Measurements from ENCODE around the gene SYT5. TPM values are rescaled to one million over a fixed set of nuclear protein-coding genes. Genes with fewer than 3 reads are reported as not detected.
"Not testable (repeated sequence)": the region's sequence is repeated elsewhere in the genome, so short reads cannot be mapped to it uniquely, and the experiment has no call there.

Gene SYT5
- total and polyA plus RNA-seq, 3 experiments from 2014 or later: 0.37 TPM; not detected in 2

DNA sequence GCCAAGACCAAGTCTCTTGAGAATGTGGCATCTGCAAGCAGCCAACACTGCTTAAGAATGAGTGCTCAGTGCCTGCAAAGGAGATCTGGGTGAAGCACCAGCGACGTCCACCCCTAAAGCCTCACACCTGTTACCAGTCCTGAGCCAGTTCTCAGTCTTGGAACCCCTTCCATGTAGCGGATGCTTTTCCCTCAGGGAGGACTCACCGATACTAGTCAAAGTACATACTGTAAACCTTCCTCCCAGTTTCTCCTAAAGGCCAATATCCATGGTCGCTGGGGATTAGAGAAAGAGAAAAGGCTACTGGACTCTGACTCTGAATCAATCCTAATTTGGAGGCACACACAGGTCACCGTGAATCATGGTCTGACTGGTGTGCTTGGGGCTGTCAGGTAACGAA, 33.5 kb upstream of the SYT5 start:
- peaks cover 6 to 15% (median 12%) of the 10 kb centered on the region in 3 donors for H3K4me1 Mint-ChIP-seq
- Histone ChIP-seq H3K4me1 (ENCODE audit: insufficient read depth, low read length) (peaks cover 12% of the 10 kb centered on the region), H3K27me3 (ENCODE audit: insufficient read depth, low read length, poor library complexity, severe bottlenecking) (no peaks in the 10 kb centered on the region), H3K9me3 (ENCODE audit: low read length) (no peaks in the 10 kb centered on the region), H3K36me3 (ENCODE audit: insufficient read depth, low read length) (no peaks in the 10 kb centered on the region), H3K27ac (ENCODE audit: low read depth, low read length) (no peak overlapping the region), H3K4me3 (ENCODE audit: low read length) (no peak overlapping the region)
- H3K9me3 Mint-ChIP-seq: peaks cover 7 to 16% (median 13%) of the 10 kb centered on the region in 5 donors
- POLR2A ChIA-PET: no interaction called here
- no peak for DNase-seq
- H3K27me3 Mint-ChIP-seq: peaks cover 26 to 29% of the 10 kb centered on the region in 2 donors
- CTCF ChIA-PET: no interaction called here
- H3K4me3 Mint-ChIP-seq: no peak overlapping the region
- no peak overlapping the region for H3K27ac Mint-ChIP-seq
- peaks cover 0 to 6% (median 0%) of the 10 kb centered on the region in 3 donors for H3K36me3 Mint-ChIP-seq

DNA sequence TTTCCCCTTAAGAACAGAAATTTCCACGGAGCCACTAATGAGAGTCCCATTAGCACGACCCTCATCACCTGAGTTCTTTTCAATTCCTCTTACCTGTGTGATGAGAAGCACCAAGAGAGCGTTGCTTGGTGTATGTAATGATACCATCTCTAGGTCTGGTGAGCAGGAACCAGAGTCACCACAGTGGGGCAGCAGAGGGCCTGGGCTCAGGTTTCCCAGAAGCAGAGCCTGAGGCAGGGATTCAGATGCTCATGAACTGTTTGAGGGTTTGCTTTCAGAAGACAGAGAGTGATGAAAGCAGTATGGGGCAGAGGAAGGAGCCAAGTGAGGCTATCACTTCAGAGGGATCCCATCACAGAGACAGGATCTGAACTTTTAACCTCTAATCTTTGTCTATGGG, 32.4 kb upstream of the SYT5 start:
- peaks cover 26 to 29% of the 10 kb centered on the region in 2 donors for H3K27me3 Mint-ChIP-seq
- Histone ChIP-seq H3K27me3 (ENCODE audit: insufficient read depth, low read length, poor library complexity, severe bottlenecking) (no peaks in the 10 kb centered on the region), H3K9me3 (ENCODE audit: low read length) (no peaks in the 10 kb centered on the region), H3K36me3 (ENCODE audit: insufficient read depth, low read length) (no peaks in the 10 kb centered on the region), H3K4me3 (ENCODE audit: low read length) (no peak overlapping the region), H3K27ac (ENCODE audit: low read depth, low read length) (no peak overlapping the region), H3K4me1 (ENCODE audit: insufficient read depth, low read length) (peaks cover 12% of the 10 kb centered on the region)
- H3K4me1 Mint-ChIP-seq: peaks cover 6 to 12% (median 12%) of the 10 kb centered on the region in 3 donors
- H3K9me3 Mint-ChIP-seq: peaks cover 7 to 16% (median 13%) of the 10 kb centered on the region in 5 donors
- POLR2A ChIA-PET: no interaction called here
- H3K36me3 Mint-ChIP-seq: peaks cover 0 to 6% (median 0%) of the 10 kb centered on the region in 3 donors
- peak in 1 of 5 donors; percentile 5 for DNase-seq
- CTCF ChIA-PET: no interaction called here
- H3K4me3 Mint-ChIP-seq: peak overlapping the region in 1 of 7 donors; percentile 8
- no peak overlapping the region for H3K27ac Mint-ChIP-seq

GRCh38 chr19:55209693-55210472, 29.8 kb upstream of the SYT5 start:
- H3K27me3 ChIP-seq (ENCODE audit: insufficient read depth, low read length, poor library complexity, severe bottlenecking): peaks cover 5% of the 10 kb centered on the region
- H3K9me3 Mint-ChIP-seq: peaks cover 6 to 12% (median 8%) of the 10 kb centered on the region in 5 donors
- H3K27me3 Mint-ChIP-seq: peaks cover 36 to 39% of the 10 kb centered on the region in 2 donors
- no peaks in the 10 kb centered on the region for H3K9me3 ChIP-seq (ENCODE audit: low read length)
- no peak overlapping the region for H3K4me3 Mint-ChIP-seq
- peaks cover 0 to 6% (median 0%) of the 10 kb centered on the region in 3 donors for H3K36me3 Mint-ChIP-seq
- H3K4me3 ChIP-seq (ENCODE audit: low read length): no peak overlapping the region
- no peak for DNase-seq
- H3K27ac Mint-ChIP-seq: peak overlapping the region in 1 of 8 donors; percentile 43
- POLR2A ChIA-PET: no interaction called here
- CTCF ChIA-PET: no interaction called here
- no peaks in the 10 kb centered on the region for H3K36me3 ChIP-seq (ENCODE audit: insufficient read depth, low read length)
- peak overlapping the region; percentile 43 for H3K27ac ChIP-seq (ENCODE audit: low read depth, low read length)
- peaks cover 0 to 3% (median 0%) of the 10 kb centered on the region in 3 donors for H3K4me1 Mint-ChIP-seq
- no peaks in the 10 kb centered on the region for H3K4me1 ChIP-seq (ENCODE audit: insufficient read depth, low read length)

DNA sequence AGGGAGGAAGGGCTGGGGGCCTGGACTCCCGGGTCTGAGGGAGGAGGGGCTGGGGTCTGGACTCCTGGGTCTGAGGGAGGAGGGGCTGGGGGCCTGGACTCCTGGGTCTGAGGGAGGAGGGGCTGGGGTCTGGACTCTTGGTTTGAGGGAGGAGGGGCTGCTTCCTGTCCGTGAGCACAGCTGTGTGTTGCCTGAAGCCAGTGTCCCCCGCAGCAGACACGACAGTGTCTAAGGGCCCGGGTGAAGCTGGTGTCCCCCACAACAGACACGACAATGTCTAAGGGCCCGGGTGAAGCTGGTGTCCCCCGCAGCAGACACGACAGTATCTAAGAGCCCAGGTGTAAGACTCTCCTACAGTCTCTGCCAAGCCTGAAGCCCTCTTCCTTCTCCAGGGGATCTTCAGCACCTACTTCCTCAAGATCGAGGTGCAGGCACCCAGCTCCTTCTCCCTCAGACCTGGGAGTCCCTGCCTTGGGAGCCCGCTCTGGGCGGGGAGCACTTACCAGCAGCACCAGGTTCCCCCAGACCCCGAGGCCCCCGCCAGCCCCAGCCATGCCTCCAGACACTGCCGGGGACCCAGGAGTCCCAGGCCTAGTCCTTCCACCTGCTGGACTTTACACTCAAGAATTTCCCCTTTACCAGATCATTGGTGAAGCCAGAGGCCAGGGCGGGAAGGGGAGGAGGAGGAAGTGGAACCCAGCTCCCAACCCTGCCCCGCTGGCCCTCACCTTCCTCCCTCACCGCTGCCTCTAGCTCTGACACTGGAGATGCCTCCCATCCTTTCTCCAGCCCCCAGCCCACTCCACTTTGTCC, 29.0 kb upstream of the SYT5 start, which contains the start of gene PTPRH:
TSS of gene PTPRH (minus strand) at position 622 of the 813 bp plus-strand sequence. CDS start at position 554, 68 bp downstream.
- peak within 1 kb of the TSS in 1 of 8 donors; percentile 70 for H3K27ac Mint-ChIP-seq
- H3K4me3 ChIP-seq (ENCODE audit: low read length): no peak within 1 kb of the TSS
- no peak for DNase-seq
- no peaks in the 10 kb centered on the region for H3K36me3 ChIP-seq (ENCODE audit: insufficient read depth, low read length)
- ChIA-PET CTCF (no interaction called here), POLR2A (no interaction called here)
- H3K27me3 ChIP-seq (ENCODE audit: insufficient read depth, low read length, poor library complexity, severe bottlenecking): peaks cover 5% of the 10 kb centered on the region
- H3K4me1 Mint-ChIP-seq: peaks cover 0 to 3% (median 0%) of the 10 kb centered on the region in 3 donors
- H3K36me3 Mint-ChIP-seq: peaks cover 0 to 6% (median 0%) of the 10 kb centered on the region in 3 donors
- H3K4me1 ChIP-seq (ENCODE audit: insufficient read depth, low read length): no peaks in the 10 kb centered on the region
- H3K9me3 Mint-ChIP-seq: peaks cover 5 to 12% (median 7%) of the 10 kb centered on the region in 5 donors
- no peaks in the 10 kb centered on the region for H3K9me3 ChIP-seq (ENCODE audit: low read length)
- H3K27ac ChIP-seq (ENCODE audit: low read depth, low read length): peak within 1 kb of the TSS; percentile 43
- no peak within 1 kb of the TSS for H3K4me3 Mint-ChIP-seq
- peaks cover 43 to 44% of the 10 kb centered on the region in 2 donors for H3K27me3 Mint-ChIP-seq

- POLR2A ChIA-PET: no interaction called here
Measured at GRCh38 chr19:55206664-55207500, 26.8 kb upstream of the SYT5 start.

GRCh38 chr19:55202199-55202598, 22.1 kb upstream of the SYT5 start:
- H3K4me1 ChIP-seq (ENCODE audit: insufficient read depth, low read length); H3K4me1 Mint-ChIP-seq; CTCF ChIA-PET; POLR2A ChIA-PET; H3K4me3 ChIP-seq (ENCODE audit: low read length); DNase-seq; H3K27ac ChIP-seq (ENCODE audit: low read depth, low read length); H3K4me3 Mint-ChIP-seq; H3K9me3 Mint-ChIP-seq; H3K36me3 ChIP-seq (ENCODE audit: insufficient read depth, low read length); H3K27me3 ChIP-seq (ENCODE audit: insufficient read depth, low read length, poor library complexity, severe bottlenecking); H3K36me3 Mint-ChIP-seq; H3K9me3 ChIP-seq (ENCODE audit: low read length); H3K27ac Mint-ChIP-seq: not testable (repeated sequence)
- H3K27me3 Mint-ChIP-seq: peaks cover 41 to 65% of the 10 kb centered on the region in 2 donors

More at GRCh38 chr19:55206664-55207500, 26.8 kb upstream of the SYT5 start:
- Mint-ChIP-seq H3K27me3 (peaks cover 40 to 47% of the 10 kb centered on the region in 2 donors), H3K4me3 (no peak overlapping the region), H3K4me1 (no peaks in the 10 kb centered on the region), H3K9me3 (no peaks in the 10 kb centered on the region), H3K27ac (peak overlapping the region in 2 of 8 donors; percentile 66 to 72), H3K36me3 (no peaks in the 10 kb centered on the region)
- DNase-seq: no peak
- Histone ChIP-seq H3K4me3 (ENCODE audit: low read length) (no peak overlapping the region), H3K9me3 (ENCODE audit: low read length) (no peaks in the 10 kb centered on the region), H3K4me1 (ENCODE audit: insufficient read depth, low read length) (no peaks in the 10 kb centered on the region), H3K36me3 (ENCODE audit: insufficient read depth, low read length) (no peaks in the 10 kb centered on the region), H3K27ac (ENCODE audit: low read depth, low read length) (peak overlapping the region; percentile 79), H3K27me3 (ENCODE audit: insufficient read depth, low read length, poor library complexity, severe bottlenecking) (peaks cover 5% of the 10 kb centered on the region)
- CTCF ChIA-PET: interaction anchor here (0.7 kb wide), 1 partner anchor 9 kb away, joined by 3 read pairs; no protein-coding TSS in a partner anchor

DNA sequence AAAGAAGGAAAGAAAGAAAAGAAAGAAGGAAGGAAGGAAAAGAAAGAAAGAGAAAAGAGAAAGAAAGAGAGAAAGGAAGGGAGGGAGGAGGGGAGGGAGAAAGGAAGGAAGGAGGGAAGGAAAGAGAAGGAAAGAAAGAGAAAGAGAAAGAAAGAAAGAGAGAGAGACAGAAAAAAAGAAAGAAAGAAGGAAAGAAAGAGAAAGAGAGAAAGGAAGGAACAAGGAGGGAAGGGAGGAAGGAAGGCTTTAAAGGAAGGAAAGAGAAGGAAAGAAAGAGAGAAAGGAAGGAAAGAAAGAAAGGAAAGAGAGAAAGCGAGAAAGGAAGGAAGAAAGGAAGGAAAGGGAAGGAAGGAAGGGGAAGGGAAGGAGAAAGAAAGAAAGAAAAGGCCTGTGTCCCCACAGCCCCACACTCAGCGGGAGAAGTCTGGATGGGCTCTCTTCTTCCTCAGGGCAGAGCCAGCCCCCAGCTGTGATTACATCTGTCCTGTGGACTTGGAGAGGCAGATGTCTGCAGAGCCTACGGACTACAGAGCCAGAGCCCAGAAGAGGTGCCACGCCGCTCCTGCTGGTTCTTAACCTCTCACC, 19.6 kb upstream of the SYT5 start:
- H3K9me3 Mint-ChIP-seq: no peaks in the 10 kb centered on the region
- H3K4me3 Mint-ChIP-seq: no peak overlapping the region
- H3K27ac Mint-ChIP-seq: no peak overlapping the region
- no peaks in the 10 kb centered on the region for H3K36me3 Mint-ChIP-seq
- POLR2A ChIA-PET: no interaction called here
- H3K9me3 ChIP-seq (ENCODE audit: low read length): no peaks in the 10 kb centered on the region
- no peaks in the 10 kb centered on the region for H3K36me3 ChIP-seq (ENCODE audit: insufficient read depth, low read length)
- no peaks in the 10 kb centered on the region for H3K4me1 Mint-ChIP-seq
- no peak overlapping the region for H3K27ac ChIP-seq (ENCODE audit: low read depth, low read length)
- H3K27me3 ChIP-seq (ENCODE audit: insufficient read depth, low read length, poor library complexity, severe bottlenecking): peaks cover 8% of the 10 kb centered on the region
- H3K4me1 ChIP-seq (ENCODE audit: insufficient read depth, low read length): no peaks in the 10 kb centered on the region
- no peak for DNase-seq
- H3K4me3 ChIP-seq (ENCODE audit: low read length): no peak overlapping the region
- peaks cover 32 to 50% of the 10 kb centered on the region in 2 donors for H3K27me3 Mint-ChIP-seq
- CTCF ChIA-PET: no interaction called here

All from CD8-positive, alpha-beta memory T cell (primary cell).